ENCODE results near the gene MICAL2. TPM values are rescaled to one million over a fixed set of nuclear protein-coding genes. Genes with fewer than 3 reads are reported as not detected.

The MICAL2 gene
- total and polyA plus RNA-seq, 8 donors: 4.8 to 38.8 (median 26.5) TPM

- FAIRE-seq: no peak
- 66 to 73% methylated on average over 5 of the region's 5 CpGs for whole genome bisulfite sequencing, 2 donors
Observed at GRCh38 chr11:12195768-12196167, 85.4 kb downstream of the MICAL2 start.

GRCh38 chr11:12196308-12196707, 85.9 kb downstream of the MICAL2 start:
- no peaks in the 10 kb centered on the region for H3K27me3 ChIP-seq
- intact Hi-C loops (cut with DNase I): no loop called here
- DNase-seq (no peak), FAIRE-seq (no peak), ATAC-seq (no peak)
- H3K4me1 ChIP-seq: peaks cover 24 to 52% (median 35%) of the 10 kb centered on the region in 3 donors
- TF ChIP-seq CTCF (IDR thresholded peaks at IDR 0.05): no peak
- H3K27ac ChIP-seq: no peak overlapping the region
- no peaks in the 10 kb centered on the region for H3K9me3 ChIP-seq
- H3K4me3 ChIP-seq: no peak overlapping the region
- 59 to 62% methylated on average over 2 of the region's 2 CpGs for WGBS, 2 donors
- no peaks in the 10 kb centered on the region for H3K36me3 ChIP-seq

More at GRCh38 chr11:12195768-12196167, 85.4 kb downstream of the MICAL2 start:
- DNase-seq (no peak), ATAC-seq (no peak)
- intact Hi-C loops (cut with DNase I): no loop called here
- Histone ChIP-seq H3K27me3 (no peaks in the 10 kb centered on the region), H3K4me3 (no peak overlapping the region), H3K4me1 (peaks cover 19 to 47% (median 30%) of the 10 kb centered on the region in 3 donors), H3K36me3 (no peaks in the 10 kb centered on the region), H3K9me3 (no peaks in the 10 kb centered on the region), H3K27ac (no peak overlapping the region)
- TF ChIP-seq CTCF (IDR thresholded peaks at IDR 0.05): no peak

GRCh38 chr11:12196872-12197271, 86.5 kb downstream of the MICAL2 start:
- no peaks in the 10 kb centered on the region for H3K36me3 ChIP-seq
- no peaks in the 10 kb centered on the region for H3K9me3 ChIP-seq
- TF ChIP-seq CTCF (IDR thresholded peaks at IDR 0.05): no peak
- H3K27me3 ChIP-seq: no peaks in the 10 kb centered on the region
- intact Hi-C loops (cut with DNase I): no loop called here
- H3K4me1 ChIP-seq: peaks cover 27 to 56% (median 38%) of the 10 kb centered on the region in 3 donors
- H3K4me3 ChIP-seq: no peak overlapping the region
- no peak for DNase-seq
- no peak overlapping the region for H3K27ac ChIP-seq
- no peak for ATAC-seq
- no peak for FAIRE-seq

GRCh38 chr11:12198251-12199222, 88.1 kb downstream of the MICAL2 start:
- peak overlapping the region in 1 of 4 donors; percentile 58 for H3K27ac ChIP-seq
- H3K4me3 ChIP-seq: no peak overlapping the region
- peak in 1 of 6 donors; percentile 74 for DNase-seq

More at GRCh38 chr11:12198251-12199222, 88.1 kb downstream of the MICAL2 start:
- Histone ChIP-seq H3K36me3 (no peaks in the 10 kb centered on the region), H3K9me3 (no peaks in the 10 kb centered on the region), H3K4me1 (peaks cover 19 to 48% (median 29%) of the 10 kb centered on the region in 3 donors), H3K27me3 (no peaks in the 10 kb centered on the region)
- intact Hi-C loops (cut with DNase I): no loop called here
- ATAC-seq (peak in 3 of 4 donors; percentile 43 to 51 (median 46)), FAIRE-seq (no peak)
- no peak for TF ChIP-seq CTCF (IDR thresholded peaks at IDR 0.05)
- 47 to 52% methylated on average over 8 of the region's 8 CpGs for WGBS, 2 donors
